GM18526 (cell line): Measurements from ENCODE around the gene VAV2.

Source experiments
- POLR2A ChIP-seq: IDR thresholded peaks from 3 replicates; pipeline ENCODE4 v1.6.1; 2011; ENCODE audit not compliant: insufficient read length; ENCODE audit errors: extremely low read depth

Gene VAV2

DNA sequence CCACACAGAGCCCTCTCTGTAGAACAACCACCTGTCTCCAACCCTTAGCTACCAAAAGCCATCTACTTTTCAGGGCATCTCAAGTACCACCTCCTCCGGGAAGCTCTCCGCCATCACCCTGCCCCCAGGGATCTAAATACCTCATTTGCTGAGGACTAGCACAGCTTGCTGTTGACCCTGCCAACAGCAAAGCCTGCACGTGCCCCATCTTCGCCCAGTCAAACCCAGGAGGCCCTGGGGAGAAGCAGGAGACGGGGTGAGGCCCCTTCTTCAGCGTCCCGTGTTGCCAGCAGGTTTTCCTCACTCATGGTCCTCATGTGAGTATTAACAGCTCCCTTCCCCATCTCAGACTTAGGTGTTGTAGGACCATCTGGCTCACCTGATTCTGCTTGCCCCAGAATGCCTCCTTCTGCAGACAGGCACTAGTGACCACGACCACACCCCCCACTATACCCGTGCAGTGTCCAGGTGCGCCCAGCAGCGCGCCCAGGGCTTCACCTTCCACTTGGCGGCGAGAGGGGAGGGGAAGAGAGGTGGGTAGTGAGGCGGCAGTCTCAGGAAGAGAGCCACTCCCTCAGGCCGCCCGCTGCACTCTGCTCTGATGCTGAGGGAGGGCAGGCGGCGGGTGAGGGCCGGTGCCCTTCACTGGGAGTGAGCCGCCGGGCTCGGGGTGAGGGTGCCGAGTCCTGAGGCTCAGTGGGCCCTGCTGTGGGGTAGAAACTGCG lies 11.1 kb downstream of the VAV2 start:
- TF ChIP-seq POLR2A = no peak

DNA sequence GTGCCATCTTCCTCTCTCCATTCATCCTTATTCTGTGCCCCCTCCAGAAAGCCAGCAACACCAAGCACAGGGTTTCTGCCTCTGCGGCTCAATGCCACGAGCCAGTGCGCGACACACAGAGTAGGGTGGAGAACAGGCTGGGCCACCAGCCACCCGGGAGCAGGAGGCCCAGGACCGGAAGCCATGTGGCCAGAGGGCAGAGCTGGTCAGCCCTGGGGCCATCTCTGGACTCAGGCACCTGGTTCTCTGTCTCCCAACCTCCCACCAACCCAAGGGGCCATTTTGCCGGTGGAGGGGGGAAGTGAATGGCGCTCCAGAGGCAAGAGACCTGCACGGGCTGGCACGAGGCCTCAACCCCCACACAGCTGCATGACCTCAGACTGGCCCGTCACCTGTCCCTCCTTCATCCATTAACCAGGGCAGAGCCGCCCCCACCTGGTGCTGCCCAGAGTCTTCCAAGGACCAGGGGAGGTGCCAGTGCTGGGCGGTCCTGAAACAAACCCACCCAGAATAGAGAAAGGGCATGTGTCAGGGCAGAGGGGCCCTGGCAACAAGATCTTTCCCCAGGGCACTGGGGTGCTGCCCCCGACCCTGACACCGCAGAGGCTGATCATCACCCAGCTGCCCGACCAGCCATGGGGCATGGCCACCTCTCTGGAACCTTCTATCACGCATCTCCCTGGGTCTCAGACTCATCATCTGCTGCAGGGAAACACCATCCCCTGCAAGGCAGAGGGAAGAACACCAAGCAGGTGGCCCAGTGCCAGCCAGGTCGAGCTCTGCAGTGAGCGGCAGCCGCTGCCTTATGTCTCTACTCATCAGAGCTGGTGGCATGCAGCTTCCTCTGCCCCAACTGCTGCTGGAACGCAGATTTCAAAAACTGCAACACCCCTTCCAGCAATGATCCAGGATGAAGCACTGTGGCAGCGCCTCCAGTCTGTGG lies 11.9 kb downstream of the VAV2 start:
- no peak for TF ChIP-seq POLR2A

DNA sequence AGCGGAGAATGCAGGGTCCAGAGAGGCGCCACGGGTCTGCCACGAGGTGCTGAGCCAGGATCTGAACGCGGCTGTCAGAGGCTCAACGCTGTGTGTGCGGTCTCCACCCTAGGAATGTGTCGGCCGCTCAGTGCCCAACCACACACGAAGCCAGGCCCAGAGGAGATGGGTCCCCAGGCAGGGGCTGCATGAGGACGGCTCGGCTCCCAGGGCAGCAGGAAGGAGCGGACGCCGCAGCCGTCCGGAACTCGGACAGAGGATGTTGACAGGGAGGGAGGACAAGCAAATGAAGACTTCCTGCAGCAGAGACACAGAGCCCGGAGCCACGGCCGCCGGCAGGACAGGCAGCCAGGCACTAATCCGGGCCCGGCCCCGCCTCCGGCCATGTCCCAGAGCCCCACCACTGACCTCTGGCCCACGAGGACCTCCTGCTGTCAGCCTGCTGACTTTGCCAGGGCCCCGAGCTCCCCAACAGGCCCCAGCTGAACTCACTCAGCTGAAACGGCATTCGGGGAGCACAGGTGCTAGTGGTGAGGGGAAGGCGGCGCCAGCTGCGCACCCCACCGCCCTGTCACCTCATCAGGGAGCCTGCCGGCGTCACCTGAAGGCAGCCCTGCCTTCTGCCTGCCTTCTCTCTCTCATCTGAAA lies 12.7 kb downstream of the VAV2 start:
- TF ChIP-seq POLR2A = no peak

DNA sequence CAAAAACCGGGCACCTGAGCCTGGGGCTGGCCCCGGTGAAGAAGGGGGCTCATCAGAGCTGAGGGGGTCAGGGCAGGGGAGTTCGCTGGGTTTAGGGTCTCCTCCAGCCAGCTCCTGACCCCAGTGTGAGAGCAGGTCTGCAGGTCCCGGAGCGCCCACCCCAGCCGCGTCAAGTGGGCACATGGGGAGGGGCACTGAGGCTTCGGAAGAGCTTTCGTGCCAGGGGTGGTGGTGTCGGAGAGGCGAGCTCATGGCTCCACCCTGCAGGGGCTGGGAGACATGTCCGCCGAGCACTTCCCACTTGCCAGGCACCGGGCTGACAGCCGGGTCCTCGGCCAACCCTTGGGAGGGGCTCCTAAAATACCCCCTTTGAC lies 13.2 kb downstream of the VAV2 start:
- no peak for TF ChIP-seq POLR2A

DNA sequence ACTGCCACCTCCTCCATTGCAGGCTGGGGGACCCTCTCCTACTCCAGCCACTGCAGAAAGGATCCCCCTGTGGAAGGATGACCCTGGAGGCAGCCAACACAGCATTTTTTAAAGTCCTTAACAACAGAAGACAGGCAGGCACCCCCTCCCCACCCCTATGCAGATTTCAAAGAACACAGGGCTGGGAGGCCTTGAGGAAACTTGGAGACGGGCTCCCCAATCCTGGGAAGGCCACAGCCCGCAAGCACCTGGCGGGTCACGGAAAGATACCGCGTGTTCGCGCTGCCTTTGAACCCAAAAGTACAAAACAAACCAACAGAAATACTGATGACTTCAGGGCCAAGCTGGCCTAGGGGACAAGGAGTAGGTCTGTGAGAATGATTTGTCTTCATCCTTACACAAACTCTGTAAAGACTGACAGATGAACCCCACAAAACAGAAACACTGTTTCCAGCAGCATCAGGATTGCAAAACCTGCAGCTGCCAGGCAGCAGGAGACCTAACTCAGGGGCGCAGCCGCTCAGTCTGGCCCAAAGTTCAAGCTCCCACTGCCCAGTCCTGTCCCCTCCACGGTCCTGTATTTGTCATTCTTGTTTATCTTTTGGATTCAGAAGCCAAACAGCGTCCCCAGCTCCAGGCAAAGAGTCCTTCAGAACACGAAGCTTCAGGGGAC lies 13.8 kb downstream of the VAV2 start:
- TF ChIP-seq POLR2A = no peak

DNA sequence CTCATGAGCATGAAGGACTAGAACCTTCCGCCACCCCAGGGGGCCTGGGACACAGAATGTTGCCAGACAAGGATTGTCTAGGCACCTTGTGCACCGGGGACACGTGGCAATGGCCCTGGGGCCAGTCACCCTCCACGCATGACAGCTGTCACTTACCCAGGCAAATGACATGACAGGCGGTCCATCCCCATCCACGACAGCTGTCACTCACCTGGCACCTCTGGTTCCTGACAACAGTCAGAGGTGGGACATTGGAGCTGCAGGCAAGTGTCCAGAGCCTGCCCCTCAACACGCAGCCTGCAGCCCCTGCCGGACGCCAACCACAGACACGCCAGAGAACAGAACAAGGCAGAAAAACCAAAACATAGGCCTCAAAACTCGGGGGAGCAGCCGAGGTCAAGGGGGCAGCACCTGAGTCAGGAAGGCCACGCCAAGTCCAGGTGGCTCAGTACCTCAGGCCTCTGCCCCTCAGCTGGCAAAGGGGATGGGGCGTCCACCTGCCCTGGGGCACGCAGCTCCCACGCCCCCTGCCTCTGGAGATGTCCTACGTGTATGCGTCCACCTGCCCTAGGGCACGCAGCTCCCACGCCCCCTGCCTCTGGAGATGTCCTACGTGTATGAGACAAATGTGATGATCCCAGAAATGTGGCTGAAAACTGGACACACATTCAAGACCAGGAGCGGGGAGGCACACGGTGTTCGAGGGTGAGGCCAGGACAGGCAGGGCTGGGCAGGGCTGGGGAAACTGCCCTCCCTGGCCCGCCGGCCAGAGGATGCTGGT lies 14.5 kb downstream of the VAV2 start:
- no peak for TF ChIP-seq POLR2A

DNA sequence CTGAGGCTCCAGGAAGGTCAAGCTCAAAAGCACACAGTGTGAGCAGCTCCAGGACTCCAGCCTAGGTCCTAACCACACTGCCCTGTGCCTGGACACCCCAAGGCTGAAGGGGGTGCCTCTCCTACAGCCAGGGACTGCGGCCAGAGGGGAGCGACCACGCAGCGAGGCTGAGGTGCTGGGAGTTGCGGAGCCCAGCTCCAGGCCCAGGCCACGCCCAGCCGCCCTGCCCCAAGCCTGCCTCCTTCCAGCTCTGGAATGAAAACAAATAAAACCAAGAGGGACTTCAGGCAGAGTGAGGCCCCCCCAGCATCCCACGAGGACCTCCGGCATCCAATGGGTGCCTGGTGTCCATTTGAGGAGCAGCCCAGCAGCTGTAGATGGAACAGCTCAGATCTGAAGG lies 15.2 kb downstream of the VAV2 start:
- no peak for TF ChIP-seq POLR2A

DNA sequence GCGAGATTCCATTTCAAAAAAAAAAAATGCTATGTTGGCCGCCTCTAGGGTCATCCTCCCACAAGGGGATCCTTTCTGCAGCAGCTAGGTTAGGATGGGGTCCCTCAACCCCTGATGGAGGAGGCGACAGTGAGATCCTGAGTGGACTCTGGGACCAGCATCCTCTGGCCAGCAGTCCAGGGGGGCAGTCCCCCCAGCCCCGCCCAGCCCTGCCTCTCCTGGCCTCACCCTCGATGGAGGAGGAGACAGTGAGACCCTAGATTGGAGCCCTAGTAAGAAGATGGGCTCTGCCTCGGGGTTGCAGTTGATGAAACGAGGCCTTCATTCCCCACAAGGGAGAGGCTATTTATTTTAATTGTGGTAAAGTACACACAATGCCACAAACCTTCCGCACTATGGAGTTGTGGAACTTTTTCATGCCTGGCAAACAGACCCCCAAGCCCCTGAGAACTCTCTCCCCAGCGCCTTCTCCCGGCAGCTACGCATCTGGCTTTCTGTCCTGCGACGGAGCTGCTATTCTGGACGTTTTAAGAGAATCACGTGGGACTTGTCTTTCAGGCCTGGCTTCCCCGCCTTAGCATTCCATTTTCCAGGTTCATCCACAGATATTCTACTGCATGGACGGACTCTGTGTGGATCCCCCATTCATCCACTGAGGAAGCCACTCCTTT lies 15.8 kb downstream of the VAV2 start:
- TF ChIP-seq POLR2A = no peak

DNA sequence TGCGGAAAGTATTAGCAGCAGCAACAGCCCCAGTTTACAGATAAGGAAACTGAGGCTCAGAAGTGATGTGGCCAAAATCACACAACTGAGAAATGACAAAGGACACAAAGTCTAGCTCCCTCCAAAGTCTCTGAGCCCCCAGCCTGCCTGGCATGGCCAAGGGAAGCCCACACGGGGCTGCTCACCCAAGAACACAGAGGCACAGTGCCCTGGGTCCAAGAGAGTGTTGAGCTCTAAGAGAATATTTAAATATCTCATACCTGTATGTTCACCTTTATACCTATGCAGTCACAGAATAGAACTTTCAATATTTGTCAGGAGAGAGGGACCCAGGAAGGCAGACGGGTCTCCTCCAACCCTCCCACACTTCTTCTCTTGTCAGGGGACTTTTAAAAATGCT lies 16.6 kb downstream of the VAV2 start:
- TF ChIP-seq POLR2A = no peak

DNA sequence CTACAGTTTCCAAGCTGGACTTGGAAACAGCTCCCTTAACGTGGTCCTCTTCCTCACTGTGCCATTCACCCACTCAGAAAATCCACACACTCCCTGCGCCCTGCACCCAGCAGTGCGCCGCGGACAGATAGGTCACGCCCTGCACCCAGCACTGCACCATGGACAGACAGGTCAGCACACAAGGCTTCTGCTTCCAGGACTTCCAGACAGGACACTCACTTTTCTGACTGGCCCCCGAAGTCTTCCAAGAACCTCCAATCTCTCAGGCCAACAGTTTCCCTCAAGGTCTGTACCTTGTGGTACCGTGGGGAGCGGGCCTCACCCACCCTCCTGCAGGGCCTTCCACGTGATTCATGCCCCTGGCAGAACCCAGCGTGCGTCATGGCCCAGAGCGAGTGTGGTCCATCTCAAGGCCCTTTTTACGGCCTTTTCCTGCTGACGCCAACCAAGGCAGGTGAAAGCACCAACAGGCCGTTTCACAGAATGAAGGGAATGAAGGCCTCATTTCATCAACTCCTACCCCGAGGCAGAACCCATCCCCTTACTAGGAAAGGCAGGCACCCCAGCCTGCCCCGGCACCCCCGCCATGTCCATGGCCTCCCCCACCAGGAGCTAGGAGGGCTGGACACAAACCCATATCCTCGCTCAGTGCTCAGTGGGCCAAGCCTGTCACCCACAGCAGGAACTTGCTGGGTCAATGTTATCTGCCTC lies 17.3 kb downstream of the VAV2 start:
- TF ChIP-seq POLR2A = no peak

DNA sequence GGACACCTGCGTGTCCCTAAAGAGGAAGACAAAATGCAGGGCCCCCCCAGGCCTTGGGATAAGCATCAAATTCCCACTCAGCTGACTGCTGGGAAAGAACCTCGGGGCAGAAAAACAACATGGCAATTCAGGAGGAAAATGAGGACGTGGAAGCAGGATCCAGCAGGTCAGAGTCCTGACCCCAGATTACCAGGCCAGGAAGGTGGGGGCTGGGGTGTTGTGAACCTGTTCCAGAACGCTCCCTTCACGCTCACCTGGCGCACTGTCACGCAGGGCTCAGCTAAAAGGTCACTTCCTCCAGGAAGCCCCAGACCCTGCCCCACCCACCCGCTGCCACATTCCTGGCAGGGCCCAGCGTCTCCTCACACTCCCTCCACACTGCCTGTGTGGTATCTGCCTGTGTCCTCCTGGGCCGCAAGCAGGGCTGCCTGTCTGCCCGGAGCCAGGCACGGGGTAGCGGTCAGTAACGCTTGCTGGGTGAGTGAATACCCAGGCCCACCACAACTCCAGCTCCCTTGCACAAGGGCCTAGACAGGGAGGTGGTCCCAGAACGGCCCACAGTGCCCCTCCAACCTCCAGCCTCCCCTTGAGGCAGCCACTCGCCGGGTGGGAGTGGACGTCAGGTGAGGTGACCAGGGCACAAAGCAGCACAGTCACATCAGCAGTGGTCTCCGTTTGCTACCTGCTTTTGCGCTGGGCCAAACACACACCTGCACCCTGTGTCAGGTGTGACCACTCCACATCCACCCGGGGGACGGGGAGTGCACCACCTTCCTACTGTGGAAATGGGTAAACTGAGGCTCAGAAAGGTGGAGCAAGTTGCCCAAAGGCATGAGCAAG lies 18.1 kb downstream of the VAV2 start:
- TF ChIP-seq POLR2A = no peak

DNA sequence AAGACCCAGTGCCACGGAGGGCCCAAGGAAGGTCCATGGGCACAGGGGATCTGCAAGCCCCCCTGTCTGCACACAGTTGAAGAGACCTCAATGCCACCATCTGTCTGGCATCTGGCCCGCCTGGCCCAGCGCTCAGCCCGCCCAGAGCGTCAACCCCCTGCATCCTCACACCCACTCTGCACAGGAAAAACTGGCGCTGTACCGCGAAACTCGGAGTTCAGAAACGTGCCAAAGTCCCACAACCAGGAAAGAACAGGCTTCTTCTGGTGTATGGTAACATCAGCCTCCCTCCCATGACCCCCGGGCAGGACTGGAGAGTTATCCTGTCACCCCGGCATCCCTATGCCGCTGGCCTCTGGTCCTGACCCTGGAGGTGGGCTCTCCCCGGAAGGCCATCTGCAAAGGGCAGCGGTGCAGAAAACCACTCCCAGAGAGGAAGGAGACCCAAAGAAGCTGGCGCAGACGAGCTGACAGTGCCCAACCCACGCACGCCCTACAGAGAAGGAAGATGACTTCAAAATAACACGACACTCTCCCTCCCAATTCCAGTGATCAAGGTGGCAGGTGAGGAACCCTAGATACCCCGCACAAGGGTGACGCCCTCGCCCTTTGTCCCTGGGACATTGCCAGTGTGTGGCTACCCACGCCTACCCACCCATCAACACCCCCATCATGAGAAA lies 18.9 kb downstream of the VAV2 start:
- TF ChIP-seq POLR2A = no peak
